Measurements from ENCODE around the gene MALT1.

The MALT1 gene

DNA sequence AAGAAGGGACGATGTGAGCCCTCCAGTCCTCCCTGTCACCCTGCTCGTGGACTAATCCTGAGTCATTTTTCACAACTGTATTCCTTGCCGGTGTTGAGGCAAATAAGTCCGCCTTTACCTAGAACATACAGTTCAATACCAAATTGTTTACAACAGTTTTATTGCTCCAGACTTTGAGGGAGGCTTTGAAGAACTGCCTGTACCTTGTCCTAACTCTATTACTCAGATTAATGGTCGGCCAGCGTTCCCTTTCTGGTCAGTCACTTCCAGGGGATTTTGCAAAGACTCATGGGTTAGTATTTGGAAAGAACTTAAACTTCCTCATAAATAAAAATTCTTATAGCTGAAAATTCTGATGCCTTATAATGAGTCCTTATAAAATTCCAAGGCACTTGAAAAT lies 108.3 kb downstream of the MALT1 start:
- peak; percentile 53 to 65 for DNase-seq

DNA sequence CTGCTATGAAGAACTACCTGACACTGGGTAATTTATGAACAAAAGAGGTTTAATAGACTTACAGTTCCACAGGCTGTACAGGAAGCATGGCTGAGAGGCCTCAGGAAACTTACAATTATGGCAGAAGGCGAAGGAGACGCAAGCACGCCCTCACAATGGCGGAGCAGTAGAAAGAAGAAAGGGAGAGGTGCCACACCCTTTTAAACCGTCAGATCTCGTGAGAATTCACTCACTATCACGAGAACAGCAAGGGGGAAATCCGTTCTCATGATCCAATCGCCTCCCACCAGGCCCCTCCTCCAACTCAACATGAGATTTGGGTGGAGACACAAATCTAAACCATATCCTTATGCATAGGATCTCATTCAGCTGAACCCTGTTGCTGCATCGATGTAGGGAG lies 108.8 kb downstream of the MALT1 start:
- no peak for DNase-seq

DNA sequence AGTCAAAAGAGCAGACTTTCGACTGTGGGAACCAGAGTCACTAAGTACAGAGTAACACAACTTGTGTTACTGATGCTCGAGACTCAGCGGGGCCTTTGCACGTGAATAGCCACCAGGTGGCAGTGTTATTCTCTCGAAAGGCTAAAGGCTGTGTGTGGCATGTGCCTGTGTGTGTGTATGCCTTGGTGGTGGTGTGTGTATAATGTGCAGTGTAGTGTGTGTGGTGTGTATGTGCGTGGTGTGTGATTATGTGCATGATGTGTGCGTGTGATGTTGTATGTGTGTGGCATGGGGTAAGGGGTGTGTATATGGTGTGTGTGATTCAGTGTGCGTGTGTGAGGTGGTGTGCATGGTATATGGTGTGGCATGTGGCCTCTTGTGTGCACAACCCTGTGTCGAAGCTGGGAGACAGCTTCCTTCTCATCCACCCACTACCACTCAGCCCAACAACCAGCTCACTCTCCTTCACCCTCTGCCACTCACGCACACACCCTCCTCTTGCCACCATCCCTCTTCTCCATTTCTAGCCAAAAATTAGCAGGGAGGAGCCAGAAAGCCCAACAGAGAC lies 110.4 kb downstream of the MALT1 start:
- DNase-seq, result peak; percentile 81 to 82

DNA sequence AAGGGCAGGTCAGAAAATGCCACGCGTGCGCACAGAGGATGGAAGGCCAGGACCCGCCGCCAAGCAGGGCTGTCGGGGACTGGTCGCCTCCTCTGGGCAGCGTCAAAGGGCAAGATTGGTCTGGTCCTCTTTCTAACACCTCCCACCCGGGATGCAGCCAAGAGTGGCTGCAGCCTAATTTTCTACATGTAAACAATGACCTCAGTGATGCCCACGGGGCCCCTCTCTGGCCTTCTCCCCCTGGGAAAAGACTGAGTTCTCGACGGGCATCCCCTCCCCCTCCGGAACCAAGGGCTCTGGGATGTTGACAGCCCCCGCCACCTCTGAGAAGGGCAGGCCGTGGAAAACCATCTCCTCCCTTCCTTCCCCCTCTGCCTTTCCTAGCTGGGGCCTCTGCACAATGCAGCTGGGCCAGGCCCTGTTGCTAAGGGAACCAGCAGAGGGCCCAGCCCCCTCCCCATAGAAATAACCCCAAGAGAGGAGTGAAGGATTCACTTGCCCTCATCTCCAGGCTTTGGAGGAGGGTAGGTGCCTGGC lies 113.4 kb downstream of the MALT1 start:
- no peak for DNase-seq

DNA sequence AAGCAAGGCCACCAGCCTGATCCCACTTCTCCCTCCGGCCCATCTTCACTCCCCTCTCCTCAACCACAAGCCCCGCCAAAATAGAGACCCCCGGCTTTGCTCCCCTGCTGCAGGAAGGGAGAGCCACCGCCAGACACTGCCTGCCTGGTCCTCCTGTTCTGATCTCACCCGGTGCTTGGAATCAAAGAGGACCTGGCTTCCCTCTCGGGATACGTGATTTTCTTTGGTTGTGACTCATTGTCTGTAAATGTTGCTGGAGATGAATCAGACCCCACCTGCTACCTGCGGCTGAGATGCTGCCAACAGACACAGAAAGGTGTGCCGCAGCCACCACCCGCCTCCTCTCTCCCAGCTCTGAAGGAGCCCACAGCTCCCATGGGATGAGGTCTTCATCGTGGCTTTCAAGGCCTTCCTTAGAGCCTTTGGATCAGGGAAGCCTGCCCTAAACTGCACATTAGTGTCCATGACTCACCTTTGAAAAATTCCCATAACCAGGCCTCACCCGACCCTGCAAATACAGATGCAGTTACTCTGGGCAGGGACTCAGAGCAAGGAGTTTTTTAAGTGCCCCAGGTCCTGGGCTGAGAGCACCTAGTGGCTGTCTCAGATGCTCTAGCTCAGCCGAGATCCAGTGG lies 114.0 kb downstream of the MALT1 start:
- no peak for DNase-seq

DNA sequence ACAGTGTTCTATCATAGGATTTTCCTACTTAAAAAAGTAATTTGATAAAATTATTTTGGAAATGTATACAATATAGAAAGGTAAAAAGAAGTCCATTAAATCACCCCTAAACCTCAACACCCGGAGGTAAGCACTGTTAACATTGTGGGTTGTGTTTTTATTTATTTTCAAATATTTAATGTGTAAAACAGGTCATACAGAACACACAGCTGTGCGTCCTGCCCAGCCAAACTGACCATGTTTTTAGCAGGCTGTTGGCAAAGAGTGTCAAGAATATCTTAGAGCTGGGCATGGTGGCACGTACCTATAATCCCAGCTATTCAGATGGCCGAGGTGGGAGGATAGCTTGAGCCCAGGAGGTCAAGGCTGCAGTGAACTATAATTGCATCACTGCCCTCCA lies 114.6 kb downstream of the MALT1 start:
- no peak for DNase-seq

DNA sequence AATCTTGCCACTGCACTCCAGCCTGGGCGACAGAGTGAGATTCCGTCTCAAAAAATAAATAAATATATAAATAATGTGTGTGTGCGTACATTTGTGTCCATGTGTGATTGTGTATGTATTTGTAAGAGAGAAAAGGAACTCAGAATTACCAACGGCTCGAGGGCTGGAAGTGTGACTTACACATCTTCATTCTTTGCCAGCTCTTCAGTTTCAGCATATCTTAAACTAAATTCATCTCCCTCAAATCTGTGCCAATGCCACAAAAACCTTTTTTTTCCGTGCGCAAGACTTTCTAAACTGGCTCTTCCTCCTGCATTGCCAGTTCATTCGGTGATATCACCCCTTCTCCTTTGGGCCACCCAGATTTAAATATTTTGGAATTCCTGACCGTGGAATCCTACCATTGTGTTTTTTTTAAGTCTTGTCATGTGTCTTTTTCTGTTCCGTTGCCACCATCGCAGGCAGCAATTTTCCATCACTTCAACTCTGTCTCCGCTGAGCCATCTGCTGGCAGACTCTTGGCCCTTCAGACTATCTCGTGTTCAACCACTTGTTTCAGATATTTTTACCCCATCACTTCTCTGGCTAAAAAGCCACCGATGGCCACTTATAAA lies 116.4 kb downstream of the MALT1 start:
- DNase-seq, result no peak

DNA sequence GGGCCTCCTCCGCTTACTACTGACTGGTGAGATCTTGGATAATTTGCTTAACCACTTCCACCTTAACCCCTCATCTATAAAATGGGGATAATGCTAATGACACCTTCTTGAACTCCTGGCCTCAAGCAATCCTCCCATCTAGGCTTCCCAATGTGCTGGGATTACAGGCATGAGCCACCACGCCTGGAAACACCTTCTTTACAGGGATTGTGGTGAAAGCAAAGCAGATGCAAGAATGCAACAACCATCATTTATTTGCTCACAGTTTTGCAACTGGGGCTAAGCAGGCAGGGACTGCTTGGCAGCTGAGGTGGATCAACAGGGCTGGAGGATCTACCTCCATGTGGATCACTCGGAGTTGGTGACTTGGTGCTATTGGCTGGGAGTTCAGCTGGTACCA lies 117.2 kb downstream of the MALT1 start:
- DNase-seq, result no peak

DNA sequence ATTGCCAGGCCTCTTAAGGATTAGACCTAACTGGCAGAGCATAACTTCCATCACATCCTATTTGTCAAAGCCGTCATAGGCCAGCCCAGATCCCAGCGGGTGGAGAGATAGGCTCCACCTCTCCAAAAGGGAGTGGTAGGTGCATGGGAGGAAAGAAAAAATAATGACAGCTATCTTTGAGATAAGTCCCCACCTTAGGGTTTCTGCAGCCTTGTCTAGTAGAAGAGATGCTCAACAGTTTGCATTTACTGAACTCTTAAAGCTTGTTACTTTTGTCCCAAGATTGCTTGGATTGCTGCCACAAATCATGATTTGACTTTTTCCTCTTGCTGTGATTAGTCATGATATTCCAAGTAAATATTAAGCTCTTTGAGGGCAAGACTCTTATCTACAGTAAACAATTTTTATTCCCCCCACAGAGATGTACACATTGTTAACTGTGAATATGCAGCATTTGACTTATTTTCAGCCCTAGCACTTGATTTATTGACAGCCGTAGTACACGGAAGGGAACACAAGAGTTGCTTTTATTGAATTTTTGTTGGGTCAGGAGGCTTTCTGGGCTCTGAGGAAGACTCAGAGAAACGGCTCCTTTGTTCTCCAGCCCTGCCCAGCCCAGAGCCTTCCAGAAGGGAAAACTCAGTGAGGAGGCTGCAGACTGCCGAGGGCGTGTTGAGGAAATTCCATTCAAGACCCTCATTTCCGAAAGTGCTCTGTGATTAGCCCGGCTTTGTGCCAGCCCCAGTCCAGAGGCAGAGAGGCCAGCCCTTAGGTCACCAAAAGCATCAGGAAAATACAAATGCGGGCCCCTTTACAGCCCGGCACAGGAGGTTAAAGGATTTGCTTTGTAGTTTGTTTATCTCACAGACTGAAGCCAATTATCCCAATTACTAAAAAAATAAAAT lies 118.0 kb downstream of the MALT1 start:
- DNase-seq, result no peak

DNA sequence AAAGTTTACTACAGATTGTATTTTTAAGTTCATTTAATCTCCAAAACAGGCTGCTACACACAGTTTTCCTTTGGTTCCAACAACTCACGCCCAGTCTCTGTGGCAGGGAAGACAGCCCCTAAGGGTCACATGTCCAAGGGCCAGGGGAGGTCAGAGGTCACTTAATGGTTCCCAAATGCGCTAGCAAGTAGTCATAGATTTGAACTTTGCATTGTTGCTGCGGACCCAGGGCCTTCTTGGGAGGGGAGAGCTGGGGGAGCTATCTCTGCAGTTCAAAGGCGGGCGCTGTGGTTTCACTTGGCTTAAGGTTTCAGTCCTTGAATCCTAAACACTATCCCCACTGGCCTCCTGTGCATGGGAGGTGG lies 118.6 kb downstream of the MALT1 start:
- no peak for DNase-seq

DNA sequence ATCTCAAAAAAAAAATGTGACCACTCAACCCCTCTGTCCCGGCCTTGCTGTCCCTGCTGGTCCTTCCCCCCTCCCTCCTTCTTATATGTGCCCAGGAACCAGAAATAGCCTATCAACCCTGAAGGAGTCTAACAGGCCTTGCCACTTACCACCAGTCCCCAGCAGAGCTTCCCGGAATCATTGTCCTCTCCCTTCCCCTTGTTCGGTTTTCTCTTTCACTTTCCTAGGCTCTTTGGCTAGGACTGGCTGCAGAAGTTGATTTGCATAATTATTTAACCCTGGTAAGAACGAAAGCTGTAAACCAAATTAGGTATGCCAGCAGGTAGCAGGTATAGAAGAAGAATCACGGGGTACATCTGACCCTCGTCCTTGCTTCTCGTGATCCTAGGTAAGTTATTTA lies 120.8 kb downstream of the MALT1 start:
- DNase-seq, result no peak

DNA sequence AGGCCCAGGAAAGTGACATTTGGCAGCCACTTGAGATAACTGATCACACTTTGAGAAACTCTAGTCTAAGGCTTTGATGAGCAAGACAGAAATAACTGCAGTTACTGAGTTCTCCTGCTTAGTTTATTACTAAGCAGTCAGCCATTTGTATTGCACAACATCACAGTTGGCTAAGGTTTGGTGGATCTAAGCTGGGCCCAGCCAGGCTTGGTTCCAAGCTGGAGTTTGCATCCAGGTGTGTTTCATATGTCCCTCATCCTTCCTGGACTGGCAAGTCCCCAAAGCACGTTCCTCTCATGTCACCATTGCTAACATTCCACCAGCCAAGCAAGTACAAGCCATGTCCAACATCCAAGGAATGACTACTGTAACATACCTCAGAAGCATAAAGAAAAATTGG lies 122.1 kb downstream of the MALT1 start:
- no peak for DNase-seq

DNA sequence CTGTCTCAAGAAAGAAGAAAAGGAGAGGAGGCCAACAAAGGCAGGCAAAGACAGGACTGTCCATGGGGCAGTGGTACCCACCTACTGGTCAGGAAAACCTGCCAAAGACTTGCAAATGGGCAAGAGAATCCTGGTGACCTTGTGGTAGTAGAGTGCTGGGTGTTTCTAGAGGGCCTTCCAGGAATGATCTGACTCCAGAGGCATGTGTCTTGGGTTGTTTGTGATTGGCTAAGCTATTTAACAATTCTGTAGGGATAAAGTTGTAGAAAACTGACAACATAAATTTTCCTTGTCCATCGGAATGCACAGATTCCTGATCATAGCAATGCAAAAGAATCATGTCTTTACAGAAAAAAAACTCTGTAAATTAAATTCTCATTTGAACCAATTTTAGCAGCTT lies 125.0 kb downstream of the MALT1 start:
- DNase-seq, result no peak

DNA sequence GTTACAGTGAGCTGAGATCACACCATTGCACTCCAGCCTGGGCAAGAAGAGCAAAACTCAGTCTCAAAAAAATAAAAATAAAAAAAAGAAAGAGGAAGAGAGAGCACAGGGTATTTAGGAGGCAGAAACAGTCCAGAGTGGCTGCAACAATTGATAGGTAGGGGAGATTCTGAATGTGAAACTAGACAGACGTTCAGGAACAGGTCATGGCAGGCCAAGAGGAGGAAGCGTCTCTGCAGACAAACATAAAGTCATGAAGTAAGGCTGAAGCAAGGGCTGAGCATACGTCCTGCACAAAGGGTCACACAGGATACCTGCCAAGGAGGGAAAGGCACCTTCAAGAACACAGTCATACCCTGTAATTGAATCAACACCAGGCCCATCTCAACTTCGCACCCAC lies 129.3 kb downstream of the MALT1 start:
- no peak for DNase-seq

DNA sequence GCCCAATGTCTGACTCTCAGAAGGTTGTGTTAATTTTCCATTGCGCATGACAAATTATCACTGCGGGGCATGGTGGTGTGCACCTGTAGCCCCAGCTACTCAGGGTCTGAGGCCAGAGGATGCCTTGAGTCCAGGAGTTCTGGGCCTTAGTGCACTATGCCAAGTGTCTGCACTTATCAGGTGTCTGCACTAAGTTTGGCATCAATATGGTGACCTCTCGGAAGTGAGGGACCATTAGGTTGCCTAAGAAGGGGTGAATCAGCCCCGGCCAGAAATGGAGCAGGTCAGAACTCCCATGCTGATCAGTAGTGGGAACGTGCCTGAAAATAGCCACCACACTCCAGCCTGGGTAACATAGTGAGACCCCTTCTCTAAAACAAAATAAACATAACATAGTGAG lies 131.7 kb downstream of the MALT1 start:
- DNase-seq, result no peak

DNA sequence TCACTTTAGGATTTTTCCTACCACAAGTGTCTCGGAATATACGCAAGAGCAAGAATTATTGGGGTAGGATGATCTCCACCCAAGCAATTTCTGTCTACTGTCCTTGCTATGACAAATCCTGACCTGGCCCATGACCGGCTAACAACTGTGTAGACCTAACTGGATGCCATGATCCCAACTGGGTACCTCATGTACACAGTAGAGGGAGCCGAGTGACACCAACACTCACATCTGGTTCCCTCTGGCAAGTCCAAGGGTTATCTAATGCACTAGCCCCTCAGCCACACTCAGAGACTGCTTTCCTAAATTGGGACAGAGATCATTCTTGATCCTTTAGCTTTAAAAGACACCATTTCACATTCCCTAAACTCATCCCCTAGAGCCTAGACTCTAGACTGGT lies 132.7 kb downstream of the MALT1 start:
- DNase-seq, result no peak
